ENCODE measurements around the gene ELL. TPM values are rescaled to one million over a fixed set of nuclear protein-coding genes. Genes with fewer than 3 reads are reported as not detected.
A peak's percentile ranks its signal among the peaks of the same experiment; 100 is the strongest.

The ELL gene
- total RNA-seq, 4 donors from 2014 or later, result 5.9 to 12.8 (median 9.9) TPM

DNA sequence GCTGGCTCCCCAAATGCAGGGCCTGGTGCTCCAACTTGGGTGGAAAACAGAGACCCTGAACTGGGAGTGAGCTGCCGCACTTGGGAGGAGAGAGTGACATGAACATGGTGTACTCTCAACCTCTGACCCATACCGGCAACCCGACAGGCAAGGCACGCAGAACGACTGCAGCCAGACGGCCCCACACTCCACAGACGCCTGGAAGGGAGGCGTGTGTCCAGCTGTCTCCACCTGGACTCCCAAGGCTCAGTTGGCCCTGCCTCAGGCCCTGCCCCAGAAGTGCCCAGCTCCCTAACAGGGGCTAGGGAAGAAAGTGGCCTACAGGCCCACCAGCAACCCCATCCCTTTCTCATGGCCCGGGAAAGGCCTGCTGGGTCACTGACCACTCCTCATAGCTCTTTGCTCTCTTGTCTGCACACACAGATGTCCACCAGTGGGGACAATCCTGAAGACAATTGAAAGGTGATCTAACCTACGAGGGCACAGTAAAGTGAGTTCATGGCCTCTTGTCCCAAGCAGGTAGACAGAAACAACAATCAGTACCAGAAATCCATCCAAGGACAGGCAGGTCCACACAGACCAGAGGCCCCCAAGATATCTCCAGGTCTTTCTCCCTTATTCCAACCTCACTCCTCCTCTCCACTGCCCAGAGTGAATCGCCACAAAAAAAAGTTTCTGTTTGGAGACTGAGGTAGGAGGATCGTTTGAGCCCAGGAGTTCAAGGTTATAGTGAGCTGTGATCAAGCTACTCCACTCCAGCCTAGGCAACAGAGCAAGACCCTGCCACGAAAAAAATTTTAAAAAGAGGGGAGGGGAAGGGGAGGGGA is 28.2 kb downstream of the ELL start:
- Histone ChIP-seq H3K9me3 (no peaks in the 10 kb centered on the region), H3K27me3 (no peaks in the 10 kb centered on the region), H3K27ac (peak overlapping the region; percentile 1 to 77 (median 58)), H3K36me3 (no peaks in the 10 kb centered on the region), H3K4me3 (no peak overlapping the region), H3K4me1 (peaks cover 31 to 83% (median 44%) of the 10 kb centered on the region in 3 donors)
- TF ChIP-seq CTCF (IDR thresholded peaks at IDR 0.05), result no peak
- no peak for TF ChIP-seq POLR2A (IDR thresholded peaks at IDR 0.05)
- no peak for DNase-seq
- intact Hi-C loops (cut with DNase I), result no loop called here
- WGBS, 2 donors, result 74 to 81% methylated on average over 4 to 9 of the region's 13 CpGs

- intact Hi-C loops (cut with DNase I), result no loop called here
- H3K27ac ChIP-seq, result peak overlapping the region in 1 of 4 donors; percentile 69
Measured at GRCh38 chr19:18491995-18492953, 29.6 kb downstream of the ELL start.

GRCh38 chr19:18490728-18491127 is 31.1 kb downstream of the ELL start:
- intact Hi-C loops (cut with DNase I), result no loop called here
- Histone ChIP-seq H3K27ac (no peak overlapping the region), H3K4me1 (peaks cover 27 to 83% (median 42%) of the 10 kb centered on the region in 3 donors), H3K27me3 (no peaks in the 10 kb centered on the region), H3K36me3 (no peaks in the 10 kb centered on the region), H3K9me3 (no peaks in the 10 kb centered on the region), H3K4me3 (no peak overlapping the region)
- 94 to 97% methylated on average over 4 to 6 of the region's 6 CpGs for WGBS, 2 donors
- no peak for DNase-seq
- TF ChIP-seq POLR2A (IDR thresholded peaks at IDR 0.05) (no peak), CTCF (IDR thresholded peaks at IDR 0.05) (no peak)

More at GRCh38 chr19:18491995-18492953, 29.6 kb downstream of the ELL start:
- Histone ChIP-seq H3K36me3 (no peaks in the 10 kb centered on the region), H3K4me3 (no peak overlapping the region), H3K9me3 (no peaks in the 10 kb centered on the region), H3K27me3 (no peaks in the 10 kb centered on the region), H3K4me1 (peaks cover 31 to 83% (median 44%) of the 10 kb centered on the region in 3 donors)
- no peak for TF ChIP-seq CTCF (IDR thresholded peaks at IDR 0.05)
- TF ChIP-seq POLR2A (IDR thresholded peaks at IDR 0.05), result no peak
- 87 to 88% methylated on average over 6 to 14 of the region's 15 CpGs for WGBS, 2 donors
- DNase-seq, result no peak

GRCh38 chr19:18489627-18490184 is 32.2 kb downstream of the ELL start:
- DNase-seq, result no peak
- Histone ChIP-seq H3K4me1 (peaks cover 17 to 83% (median 37%) of the 10 kb centered on the region in 3 donors), H3K27ac (no peak overlapping the region), H3K4me3 (no peak overlapping the region), H3K27me3 (no peaks in the 10 kb centered on the region), H3K9me3 (no peaks in the 10 kb centered on the region), H3K36me3 (no peaks in the 10 kb centered on the region)
- TF ChIP-seq POLR2A (IDR thresholded peaks at IDR 0.05) (no peak), CTCF (IDR thresholded peaks at IDR 0.05) (no peak)
- intact Hi-C loops (cut with DNase I), result no loop called here
- WGBS, 2 donors, result 89 to 94% methylated on average over 10 to 14 of the region's 14 CpGs

All from esophagus squamous epithelium (tissue), 5 donors.